IPS DF 4.7 (cell line): ENCODE results near the gene WNT2B.
A peak's percentile ranks its signal among the peaks of the same experiment; 100 is the strongest.
"Not testable (repeated sequence)": the region's sequence is repeated elsewhere in the genome, so short reads cannot be mapped to it uniquely, and the experiment has no call there.

ENCODE experiments used
- DNase-seq: peaks from one replicate; pipeline ENCODE4 v3.0.0-alpha.2; 2013; ENCODE audit warnings: low spot score; ENCODE audit errors: extremely low read depth

WNT2B gene

DNA sequence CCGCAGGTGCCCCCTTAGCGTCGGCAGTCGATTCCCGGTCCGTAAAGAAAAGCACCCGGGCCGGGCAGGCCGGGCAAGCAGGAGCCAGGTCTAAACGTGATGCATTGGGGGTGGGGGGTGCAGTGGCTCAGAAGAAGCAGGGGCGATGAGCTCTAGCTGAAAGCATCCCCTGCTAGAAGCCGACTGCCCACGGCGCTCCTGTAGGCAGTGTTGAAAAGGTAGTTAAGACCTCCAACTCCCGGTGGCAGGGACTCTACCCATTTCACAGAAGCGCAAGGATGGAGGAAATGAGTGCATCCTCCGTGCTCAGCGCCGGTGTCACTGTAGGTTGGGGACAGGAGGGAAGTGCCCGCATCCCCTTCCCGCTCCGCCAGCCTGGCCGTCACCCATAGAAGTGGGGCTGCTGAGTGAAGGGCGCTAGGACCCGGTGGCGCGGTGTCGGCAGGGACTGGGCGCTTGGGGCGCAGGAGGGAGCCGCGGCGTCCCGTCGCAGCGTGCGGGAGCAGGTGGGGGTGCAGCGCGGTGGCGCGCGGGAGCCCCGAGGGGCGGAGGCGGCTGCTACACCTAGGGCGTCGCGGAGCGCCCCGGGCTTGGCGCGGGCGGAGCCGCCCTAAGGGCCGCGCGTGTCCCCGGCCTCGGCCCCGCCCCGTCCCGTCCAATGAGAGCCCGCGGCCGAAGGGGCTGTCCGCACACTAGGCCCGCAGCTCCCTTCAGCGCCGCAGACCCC is at the start of gene WNT2B:
Gene WNT2B, plus strand, starts transcription at position 688 of the 727 bp plus-strand sequence. CDS start 298 bp downstream, outside the sequence.
- no peak for DNase-seq

DNA sequence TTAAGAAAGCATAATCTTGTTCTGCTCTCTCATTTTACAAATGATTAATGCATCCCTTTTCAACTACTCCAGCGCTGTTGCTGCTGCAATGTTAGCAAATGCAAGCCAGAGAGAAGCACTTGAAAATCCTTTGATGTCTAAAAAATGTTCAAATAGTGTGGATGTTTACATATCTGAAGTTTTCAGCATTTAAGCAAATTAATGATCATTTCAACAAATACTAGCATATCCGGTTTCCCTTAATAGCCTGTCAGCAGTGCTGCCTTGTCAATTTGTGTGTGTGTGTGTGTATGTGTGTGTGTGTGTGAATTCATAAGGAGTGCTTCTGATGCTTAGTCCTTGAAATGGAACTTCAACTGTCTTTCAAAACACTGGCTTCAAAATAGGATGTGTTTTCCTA is 48.1 kb upstream of the WNT2B start:
- no peak for DNase-seq

DNA sequence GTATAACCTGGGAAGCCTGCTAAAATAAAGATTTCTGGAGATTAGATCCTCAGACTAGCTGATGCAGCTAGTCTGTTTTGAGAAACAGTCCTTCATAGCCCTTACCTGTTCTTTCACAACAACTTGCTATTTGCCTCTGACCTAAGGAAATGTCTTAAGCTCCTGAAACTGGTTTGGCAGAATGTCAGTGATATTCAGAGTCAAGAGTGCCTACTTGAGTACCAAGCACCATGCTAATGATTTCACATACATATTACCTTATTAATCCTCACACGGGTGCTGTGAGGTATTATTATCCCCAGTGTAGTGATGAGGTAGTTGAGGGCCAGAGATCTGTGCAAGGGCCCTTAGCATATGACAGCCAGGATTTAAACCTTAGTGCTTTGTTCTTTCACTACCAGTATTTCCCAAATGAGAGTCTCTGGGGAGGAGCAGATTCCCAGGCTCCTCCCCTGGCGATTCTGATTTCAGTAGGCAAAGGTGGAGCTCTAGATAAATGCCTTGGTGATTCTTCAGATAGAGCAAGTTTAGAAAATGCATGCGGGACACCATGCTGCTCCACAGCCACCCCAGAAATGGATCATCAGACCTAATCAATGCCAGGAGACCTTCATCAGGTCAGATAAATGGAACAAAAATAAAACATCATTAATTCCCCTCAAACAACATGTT is 47.4 kb upstream of the WNT2B start:
- DNase-seq, result no peak

DNA sequence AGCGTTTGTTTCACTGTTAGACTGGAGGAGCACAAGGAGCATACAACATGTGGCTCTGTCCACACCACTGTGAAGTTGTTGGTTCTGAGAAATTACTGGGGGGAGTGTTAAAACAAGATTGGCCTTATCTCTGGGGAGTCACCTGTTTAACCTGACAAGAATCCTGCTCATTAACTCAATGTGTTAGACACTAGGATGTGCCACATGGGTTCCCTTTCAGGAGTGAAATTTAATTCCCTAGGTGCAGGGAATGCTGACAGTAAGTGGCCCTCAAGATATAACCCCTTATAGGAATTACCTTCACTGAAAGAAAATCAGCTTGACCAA is 45.8 kb upstream of the WNT2B start:
- DNase-seq, result no peak

DNA sequence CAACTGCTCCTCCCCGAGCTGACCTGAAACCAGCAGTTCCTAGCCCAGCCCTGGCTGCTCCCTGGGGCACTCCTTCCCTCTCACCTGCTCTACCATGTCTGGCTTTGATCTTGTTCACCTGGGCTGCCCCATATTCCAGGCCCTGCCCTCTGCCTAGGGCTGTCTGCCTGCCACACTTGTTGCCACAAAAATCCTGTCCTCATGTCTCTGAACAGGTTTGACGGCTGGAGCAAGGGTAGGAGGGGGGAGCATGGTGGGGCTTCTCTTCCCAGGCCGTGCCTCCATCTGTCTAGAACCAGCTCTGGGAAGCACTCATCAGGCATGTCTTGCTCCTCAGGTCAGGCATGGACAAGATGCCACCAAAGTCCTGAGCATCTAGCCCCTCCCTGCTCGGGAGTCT is 44.3 kb upstream of the WNT2B start:
- no peak for DNase-seq

DNA sequence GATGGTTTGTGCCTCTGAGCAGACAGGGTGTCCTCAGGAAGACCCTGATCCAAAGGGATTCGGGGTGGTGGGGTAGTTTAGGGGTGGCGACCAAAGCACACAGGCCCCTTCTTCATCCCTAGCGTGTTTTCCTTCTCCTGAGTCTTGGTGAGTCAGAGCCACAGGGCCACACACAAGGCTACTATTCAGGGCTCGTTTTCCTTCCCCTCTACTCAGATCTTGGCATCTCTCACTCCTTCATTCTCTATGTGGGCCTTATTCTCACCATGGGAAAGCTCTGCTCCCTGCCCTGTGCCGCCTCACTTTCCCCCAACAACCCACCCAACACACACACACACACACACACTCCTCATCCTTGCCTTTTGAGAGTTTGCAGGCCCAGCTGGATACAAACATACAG is 43.6 kb upstream of the WNT2B start:
- DNase-seq, result no peak

DNA sequence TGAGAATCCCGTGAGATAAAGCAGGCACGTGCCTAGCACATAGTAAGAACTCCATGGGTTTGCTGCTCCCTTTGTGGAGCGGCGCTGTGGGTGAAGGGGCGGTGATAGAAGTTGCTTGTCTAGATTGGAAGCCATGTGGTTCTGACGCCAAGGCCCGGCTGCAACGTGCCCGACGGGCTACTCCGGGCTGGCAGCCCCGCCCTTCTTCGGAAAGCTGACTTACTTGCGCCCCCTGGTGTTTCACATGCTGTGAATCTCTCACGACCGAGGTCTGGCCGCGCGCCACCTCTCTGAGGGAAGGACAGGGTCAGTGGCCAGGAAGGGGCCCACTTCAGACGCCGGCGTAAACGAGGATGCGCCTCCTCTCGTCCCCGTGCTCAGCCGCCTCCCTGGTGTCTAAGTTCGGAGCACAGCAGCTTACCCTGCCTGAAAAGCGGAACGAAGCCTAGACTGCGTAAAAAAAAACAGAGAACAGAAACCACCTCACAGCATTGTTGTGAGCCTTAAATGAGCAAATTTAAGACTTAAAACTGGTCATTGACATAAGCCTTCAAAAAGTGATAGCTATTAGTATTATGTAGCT is 42.6 kb upstream of the WNT2B start:
- peak; percentile 76 for DNase-seq

DNA sequence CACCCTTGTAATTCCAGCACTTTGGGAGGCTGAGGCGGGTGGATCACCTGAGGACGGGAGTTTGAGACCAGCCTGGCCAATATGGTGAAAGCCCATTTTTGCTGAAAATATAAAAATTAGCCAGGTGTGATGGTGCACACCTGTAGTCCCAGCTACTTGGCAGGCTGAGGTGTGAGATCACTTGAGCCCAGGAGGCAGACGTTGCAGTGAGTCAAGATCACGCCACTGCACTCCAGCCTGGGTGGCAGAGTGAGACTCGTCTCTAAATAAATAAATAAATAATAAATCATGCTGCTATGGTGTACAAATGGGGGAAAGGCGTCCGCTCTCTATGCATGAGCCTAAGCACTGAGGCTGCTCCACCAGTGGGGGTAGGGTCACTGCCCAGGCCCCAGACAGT is 38.4 kb upstream of the WNT2B start:
- DNase-seq, result not testable (repeated sequence)

DNA sequence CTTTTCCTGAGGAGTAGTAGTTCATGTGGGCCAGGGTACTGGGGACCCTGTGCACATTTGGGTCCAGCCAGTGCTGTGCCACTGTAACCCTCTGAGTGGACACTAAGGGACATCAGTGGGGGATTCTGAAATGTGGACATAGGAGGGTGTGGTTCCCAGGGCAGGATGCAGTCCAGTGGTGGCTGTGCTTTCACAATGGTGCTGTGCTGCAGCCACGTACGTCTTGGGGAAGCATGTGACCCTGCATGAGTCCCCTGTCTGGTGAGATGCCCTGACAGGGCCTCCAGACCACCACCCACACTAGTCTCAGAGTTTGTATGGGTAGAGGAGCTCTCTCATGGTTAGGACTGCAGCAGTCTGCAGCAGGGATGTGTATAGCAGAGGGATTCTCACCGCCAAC is 37.8 kb upstream of the WNT2B start:
- no peak for DNase-seq

DNA sequence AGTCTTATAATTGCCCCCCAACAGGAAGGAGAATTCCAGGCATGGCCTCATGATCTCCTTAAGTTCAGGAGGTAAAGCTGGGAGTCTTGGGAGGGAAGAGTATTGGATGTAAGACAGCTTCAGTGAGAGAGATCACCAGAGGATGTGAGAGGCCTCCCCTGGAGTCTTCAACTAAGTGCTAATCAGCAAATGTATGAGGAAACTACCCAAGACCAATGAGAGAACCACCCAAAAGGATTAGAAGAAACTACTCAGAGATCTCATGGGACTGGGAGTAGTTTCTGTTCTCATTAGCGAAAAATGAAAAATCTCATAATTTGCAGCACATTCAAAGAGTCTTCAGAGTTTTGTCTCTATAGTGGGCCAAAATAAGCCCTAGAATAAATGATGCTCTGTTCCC is 36.6 kb upstream of the WNT2B start:
- no peak for DNase-seq

DNA sequence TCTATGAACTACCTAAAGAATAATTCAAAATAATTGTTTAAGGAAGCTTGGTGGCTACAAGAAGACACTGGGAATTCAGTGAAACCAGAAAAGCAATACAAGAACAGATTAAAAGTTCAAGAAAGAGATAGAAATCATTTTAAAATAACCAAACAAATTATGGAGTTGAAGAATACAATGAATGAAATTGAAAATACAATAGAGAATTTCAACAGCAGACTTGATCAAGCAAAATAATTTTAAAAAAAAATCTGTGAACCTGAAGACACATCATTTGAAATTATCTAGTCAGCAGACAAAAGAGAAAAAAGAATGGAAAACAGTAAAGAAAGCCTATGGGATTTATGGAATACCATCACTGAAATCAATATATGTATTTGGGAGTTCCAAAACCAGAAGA is 31.2 kb upstream of the WNT2B start:
- no peak for DNase-seq

DNA sequence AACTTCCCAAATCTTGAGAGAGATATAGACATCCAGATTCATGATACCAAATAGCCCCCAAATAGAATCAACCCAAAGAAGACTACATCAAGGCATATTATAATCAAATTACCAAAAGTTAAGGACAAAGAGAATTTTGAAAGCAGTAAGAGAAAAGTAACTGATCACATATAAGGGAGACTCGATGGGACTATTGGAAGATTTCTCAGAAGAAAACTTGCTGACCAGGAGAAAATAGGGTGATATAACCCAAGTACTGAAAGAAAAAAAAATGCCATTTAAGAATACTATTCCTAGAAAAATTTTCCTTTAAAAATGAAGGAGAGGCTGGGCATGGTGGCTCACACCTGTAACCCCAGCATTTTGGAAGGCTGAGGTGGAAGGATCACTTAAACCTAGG is 30.5 kb upstream of the WNT2B start:
- no peak for DNase-seq

DNA sequence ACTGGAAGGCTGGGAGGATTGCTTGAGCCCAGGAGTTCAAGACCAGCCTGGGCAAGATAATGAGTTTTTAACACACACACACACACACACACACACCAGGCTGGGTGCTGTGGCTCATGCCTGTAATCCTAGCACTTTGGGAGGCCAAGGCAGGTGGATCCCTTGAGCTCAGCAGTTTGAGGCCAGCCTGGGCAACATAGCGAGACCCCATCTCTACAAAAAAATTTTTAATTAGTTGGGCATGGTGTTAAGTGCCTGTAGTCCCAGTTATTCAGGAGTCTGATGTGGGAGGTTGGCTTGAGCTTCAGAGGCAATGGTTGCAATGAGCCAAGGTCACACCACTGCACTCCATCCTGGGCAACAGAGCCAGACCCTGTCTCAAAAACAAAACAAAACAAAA is 22.7 kb upstream of the WNT2B start:
- DNase-seq, result not testable (repeated sequence)

DNA sequence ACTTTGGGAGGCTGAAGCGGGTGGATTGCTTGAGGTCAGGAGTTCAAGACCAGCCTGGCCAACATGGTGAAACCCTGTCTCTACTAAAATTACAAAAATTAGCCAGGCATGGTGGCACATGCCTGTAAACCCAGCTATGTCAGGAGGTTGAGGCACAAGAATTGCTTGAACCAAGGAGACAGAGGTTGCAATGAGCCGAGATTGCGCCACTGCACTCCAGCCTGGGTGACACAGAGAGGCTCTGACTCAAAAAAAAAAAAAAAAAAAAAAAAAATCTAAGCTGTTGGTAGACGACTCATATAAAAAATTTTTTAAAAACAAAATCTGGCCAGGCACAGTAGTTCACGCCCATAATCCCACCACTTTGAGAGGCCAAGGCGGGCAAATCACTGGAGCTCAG is 21.1 kb upstream of the WNT2B start:
- not testable (repeated sequence) for DNase-seq

DNA sequence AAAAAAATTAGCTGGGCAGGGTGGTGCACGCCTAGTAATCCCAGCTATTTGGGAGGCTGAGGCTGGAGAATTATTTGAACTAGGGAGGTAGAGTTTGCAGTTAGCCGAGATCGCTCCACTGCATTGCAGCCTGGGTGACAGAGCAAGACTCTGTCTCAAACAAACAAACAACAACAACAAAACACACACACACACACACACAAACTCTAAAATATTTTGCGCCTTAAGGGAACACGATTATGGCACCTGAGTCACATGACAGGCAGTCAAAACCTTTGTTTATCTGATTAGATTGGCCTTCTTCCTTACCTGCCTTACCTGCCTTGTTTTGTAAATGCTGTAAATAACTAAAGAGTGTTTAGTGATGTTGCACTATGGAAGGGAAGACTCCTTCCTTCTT is 20.6 kb upstream of the WNT2B start:
- no peak for DNase-seq

DNA sequence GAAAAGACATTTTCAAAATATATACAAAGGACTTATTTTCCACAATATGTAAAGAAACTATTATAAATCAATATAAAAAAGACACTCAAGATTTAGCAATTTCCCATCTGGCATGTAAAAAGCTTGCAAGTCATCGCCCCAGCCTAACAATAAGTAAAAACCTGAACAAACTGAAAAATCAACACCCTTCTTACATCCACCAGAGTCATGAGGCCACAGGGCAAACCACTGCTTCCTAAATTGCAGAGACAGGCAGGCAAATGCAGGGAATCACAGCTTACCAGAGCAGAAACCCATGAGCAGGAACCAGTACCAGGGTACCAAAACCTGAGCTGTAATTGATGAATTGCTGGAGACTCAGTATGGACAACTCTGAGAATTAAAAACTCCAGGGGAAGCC is 16.7 kb upstream of the WNT2B start:
- DNase-seq, result no peak

DNA sequence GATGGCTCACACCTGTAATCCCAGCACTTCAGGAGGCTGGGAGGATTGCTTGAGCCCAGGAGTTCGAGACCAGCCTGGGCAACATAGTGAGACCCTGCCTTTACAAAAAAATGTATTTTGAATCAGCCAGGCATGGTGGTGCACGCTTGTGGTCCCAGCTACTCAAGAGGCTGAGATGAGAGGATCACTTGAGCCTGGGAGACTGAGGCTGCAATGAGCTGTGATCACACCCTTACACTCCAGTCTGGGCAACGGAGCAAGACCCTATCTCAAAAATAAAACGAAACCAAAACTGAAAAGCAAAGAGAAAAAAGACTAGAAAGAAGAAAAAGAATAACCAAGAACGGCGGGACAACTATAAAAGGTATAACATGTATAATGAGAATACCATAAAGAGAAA is 15.4 kb upstream of the WNT2B start:
- no peak for DNase-seq

DNA sequence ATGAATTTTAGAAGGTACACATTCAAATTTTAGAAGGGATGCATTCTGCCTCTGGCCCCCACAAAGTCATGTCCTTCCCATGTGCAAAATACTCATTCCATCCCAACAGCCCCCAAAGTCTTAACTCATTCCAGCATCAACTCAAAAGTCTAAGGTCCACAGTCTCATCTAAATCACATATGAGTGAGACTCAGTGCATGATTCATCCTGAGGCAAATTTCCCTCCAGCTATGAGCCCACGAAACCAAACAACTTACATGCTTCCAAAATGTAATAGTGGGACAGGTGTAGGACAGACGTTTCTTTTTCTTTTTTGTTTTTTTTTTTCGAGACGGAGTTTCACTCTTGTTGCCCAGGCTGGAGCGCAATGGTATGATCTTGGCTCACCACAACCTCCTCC is 12.5 kb upstream of the WNT2B start:
- no peak for DNase-seq

DNA sequence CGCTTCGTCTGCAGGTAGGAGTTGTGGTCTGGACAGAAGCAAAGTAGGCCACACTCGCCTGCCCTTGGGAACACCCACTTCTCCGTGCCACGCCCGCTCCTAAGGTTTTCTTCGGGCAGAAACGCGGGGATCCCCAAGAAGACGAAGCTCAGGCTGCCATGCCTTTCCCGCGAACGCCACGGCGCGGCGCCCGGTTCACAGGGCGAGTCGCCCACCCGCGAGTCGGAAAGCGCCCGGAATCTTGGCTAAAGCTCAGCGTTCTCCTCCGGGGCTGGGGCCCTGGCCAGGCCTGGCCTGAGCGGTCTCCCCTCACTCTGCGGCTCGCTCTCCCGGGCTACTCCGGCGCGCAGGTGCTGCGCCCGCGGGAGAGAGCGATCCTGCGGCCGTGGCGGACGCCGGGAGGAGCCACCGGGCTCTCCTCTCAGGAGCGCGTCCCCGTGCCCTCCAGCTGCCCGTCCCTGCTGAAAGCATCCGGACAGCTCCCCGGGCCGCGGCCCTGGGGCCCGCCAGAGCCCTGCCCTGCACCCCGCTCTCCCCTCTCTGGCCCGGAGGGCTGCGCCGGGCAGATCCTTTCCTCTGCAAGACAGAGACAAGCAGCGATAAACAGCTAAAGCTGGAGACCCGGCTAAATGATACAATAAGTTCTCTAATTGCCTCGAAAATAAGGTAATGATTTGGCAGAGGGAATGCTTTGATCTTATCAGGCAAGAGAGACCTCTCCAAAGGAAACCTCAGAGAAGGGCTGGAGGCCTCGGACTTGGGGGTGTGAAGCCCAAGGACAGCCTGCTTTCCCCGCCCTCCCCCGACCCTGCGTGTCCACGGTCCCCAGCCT is 6.7 kb upstream of the WNT2B start:
- DNase-seq, result no peak

DNA sequence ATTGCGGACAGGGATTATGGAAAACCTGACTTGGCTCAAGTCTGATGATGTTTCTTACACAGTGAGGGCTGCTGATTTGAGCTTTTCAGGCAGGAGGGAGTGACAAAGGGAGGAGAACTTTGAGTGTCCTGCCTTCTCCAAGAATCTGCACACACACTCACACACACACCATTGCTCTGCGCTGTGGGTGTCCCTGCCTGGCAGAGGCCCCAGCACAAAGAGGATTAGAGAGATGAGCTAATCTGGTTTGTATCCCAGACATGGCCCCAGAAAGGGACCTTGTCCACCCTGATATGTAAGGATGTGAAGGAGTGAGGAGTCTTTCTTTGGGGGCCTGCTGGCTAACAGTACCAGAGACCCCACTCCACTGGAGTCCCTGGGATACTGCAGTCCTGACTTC is 5.9 kb upstream of the WNT2B start:
- no peak for DNase-seq

DNA sequence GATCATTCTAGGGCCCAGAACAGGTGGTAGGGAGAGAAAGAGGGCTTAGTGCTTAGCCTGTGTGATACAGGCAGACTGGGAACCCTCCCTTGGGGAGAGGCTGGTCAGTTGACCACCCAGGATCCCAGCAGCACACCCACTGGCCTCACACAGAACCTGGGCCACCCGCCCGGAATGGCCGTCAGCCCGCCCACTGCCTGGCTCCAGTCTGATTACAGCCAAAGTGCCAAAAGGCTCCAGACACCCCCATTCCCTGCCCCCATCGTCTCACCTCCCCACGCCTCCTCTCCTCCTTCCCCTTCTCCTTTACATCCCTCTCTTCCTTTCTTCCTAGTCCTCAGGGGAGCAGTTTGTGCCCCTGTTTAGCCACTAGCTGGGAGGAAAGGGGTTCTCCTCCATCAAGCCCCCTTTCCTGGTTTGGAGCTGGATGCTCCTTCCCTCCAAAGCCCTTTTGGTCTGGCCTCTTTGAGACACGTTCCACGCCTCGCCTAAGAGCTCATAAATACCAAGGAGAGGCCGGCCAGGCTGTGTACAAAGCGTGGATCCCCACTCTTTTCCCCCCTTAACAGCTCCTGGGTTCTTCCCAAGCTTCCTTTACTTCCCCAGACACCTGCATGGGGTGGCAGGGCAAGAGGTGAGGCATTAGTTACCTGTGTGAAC is 4.6 kb upstream of the WNT2B start:
- DNase-seq, result no peak
